ENCODE measurements around the gene SLC29A4. TPM values are rescaled to one million over a fixed set of nuclear protein-coding genes. Genes with fewer than 3 reads are reported as not detected.
A peak's percentile ranks its signal among the peaks of the same experiment; 100 is the strongest.
"Not testable (repeated sequence)": the region's sequence is repeated elsewhere in the genome, so short reads cannot be mapped to it uniquely, and the experiment has no call there.

The SLC29A4 gene
- polyA plus RNA-seq, 1 donor = 17.1 TPM

DNA sequence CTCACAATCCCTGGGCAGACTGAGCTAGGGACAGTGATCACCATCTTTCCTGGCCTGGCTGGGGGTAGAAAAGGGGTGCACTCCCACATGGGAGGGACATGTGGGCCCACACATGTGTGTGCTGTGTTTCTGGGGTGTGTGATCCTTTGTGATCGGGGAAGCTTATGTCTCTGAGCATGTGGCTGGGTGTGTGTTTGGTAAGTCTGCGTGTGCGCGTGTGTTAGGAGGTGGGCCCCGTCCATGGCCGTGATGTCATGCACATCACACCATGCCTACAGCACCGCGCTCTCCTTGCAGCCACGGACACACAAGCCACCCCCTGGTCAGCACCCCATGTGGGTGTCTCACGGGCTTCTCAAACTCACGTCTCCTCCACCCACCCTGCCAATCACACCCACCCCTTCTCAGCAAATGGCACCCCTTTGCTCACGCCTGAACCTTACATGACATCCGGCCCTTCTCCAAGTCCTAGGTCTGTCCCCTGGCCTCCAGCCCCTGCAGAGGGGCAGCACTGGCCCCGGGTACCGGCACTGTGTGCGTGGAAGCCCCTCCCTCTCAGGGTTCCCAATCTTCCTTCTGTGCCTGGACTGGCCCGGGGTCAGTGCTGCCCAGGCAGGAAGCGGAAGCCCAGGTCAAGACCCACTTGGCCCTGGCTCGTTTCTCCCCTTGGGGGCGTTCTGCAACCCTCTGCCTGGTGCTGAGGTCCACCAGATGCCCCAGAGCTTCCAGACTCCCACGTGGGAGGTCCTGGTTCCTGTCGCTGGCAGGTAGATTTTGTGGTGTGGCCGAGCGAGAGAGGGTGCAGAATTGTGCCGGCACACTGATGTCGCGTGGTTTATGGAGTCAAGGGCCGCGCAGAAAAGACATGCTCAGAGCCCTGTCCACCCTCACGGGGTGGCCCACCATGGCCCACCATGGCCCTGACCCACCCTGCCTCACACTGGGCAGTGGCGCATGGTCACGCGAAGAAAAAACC is 12.6 kb downstream of the SLC29A4 start:
- DNase-seq = no peak

DNA sequence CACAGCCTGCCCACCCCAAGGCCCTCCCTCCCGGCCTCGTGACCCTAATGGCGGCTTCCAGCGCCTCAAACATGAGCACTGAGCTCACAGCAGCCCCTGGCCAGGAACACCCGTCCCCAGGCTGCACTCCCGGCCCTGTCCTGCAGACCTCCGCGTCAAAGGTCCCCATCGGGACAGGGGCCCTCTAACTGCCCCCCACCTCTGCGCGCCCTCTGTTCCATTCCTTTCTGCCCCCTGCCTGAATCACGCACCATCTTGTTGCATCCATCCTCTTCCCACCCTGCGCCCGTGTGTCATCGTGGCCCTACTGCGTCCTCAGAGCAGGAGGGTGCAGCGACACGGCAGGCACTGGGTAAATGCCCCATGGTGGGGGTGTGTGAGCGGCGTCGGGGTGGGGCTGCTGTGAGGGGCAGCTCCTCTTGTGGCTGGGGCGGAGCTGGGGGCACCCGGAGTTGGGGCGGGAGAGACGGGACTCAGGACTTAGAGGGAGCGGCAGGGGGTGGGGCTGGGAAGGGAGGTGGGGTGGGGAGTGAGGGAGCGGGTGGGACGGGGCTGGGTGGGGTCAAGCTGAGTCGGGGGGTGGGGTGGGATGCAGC is 13.4 kb downstream of the SLC29A4 start:
- no peak for DNase-seq

GRCh38 chr7:5296611-5297226 is 14.0 kb downstream of the SLC29A4 start:
- DNase-seq = peak; percentile 22

DNA sequence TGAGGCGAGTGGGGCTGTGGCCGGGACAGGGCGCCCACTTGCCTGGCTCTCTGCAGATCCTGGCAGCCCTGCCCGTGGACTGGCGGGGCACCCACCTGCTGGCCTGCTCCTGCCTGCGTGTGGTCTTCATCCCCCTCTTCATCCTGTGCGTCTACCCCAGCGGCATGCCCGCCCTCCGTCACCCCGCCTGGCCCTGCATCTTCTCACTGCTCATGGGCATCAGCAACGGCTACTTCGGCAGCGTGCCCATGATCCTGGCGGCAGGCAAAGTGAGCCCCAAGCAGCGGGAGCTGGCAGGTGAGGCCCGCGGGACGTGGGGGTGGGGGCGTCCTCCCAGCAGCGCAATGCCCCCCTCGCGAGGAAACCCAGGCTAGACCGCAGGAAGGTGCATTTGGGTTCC is 17.6 kb downstream of the SLC29A4 start:
- no peak for DNase-seq

GRCh38 chr7:5302577-5302976 is 19.8 kb downstream of the SLC29A4 start:
- no peak for DNase-seq

- DNase-seq = no peak
Observed at GRCh38 chr7:5303061-5303460, 20.3 kb downstream of the SLC29A4 start.

DNA sequence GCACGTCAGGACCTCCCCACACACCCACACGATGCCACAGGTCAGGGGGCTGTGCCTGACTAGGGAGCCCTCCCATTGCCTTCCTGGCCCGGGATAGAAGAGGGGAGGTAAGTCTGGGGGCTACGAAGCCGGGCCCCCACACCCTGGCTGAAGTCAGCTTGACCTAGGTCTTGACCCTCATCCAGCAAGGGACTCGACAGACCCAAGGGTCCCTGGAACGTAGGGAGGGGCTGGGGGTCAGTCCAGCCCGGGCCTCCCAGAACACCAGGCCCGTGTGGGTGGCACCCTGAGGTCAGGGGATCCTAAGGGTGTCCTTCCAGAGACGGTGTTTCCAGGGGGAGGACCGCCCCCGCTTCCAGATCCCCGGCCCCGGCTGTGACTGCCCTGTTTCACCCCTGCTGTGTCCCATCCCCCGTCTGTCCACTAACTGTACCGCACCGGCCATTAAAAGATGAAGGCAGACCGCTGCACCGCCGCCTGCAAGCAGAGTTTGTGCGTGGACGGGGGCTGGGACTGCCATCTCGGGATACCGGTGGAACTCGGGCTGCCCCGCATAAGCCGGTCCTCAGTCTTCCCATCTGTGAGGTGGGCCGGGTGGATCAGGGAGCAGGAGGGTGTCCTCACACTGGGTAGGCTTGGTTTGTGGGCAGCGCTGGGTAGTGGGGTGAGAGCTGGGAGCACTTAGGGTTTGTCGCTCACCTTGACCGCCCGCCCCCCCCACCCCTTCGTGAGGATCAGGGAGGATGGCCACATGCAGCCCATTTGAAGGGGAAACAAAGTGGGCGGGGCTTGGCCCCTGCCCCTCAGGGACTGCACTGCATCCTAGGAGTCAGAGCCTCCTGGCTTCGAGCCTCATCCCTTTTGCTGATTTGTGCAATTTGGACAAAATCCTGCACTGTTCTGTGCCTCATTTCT is 21.1 kb downstream of the SLC29A4 start:
- no peak for DNase-seq

GRCh38 chr7:5305050-5305449 is 22.3 kb downstream of the SLC29A4 start:
- not testable (repeated sequence) for DNase-seq

- DNase-seq = not testable (repeated sequence)
Observed at GRCh38 chr7:5307221-5308142, 24.7 kb downstream of the SLC29A4 start.

GRCh38 chr7:5309146-5309545 is 26.4 kb downstream of the SLC29A4 start:
- no peak for DNase-seq

DNA sequence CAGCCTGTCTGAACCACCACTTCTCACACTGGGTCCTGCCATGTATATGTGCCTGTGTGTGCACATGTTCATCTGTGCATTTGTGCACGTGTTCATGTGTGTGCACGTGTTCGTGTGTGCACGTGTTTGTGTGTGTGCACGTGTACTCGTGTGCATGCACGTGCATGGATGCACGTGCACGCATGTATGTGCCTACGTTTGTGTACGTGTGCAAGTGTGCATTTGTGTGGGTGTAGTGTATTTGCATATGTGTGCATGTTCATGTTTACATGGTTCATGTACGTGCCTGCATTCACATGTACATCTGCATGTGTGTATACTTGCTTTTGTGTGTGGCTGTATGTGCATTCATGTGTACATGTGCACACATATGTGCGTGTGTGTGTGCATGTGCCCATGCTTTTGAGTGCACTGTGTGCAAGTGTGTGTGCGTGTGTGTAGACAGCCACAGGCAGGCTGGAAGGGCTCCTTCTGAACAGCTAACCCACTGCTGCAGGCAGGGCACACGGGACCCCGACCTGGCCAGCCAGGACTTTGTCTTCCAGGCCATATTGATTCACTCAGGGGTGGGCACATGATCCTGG is 28.2 kb downstream of the SLC29A4 start:
- DNase-seq = no peak

DNA sequence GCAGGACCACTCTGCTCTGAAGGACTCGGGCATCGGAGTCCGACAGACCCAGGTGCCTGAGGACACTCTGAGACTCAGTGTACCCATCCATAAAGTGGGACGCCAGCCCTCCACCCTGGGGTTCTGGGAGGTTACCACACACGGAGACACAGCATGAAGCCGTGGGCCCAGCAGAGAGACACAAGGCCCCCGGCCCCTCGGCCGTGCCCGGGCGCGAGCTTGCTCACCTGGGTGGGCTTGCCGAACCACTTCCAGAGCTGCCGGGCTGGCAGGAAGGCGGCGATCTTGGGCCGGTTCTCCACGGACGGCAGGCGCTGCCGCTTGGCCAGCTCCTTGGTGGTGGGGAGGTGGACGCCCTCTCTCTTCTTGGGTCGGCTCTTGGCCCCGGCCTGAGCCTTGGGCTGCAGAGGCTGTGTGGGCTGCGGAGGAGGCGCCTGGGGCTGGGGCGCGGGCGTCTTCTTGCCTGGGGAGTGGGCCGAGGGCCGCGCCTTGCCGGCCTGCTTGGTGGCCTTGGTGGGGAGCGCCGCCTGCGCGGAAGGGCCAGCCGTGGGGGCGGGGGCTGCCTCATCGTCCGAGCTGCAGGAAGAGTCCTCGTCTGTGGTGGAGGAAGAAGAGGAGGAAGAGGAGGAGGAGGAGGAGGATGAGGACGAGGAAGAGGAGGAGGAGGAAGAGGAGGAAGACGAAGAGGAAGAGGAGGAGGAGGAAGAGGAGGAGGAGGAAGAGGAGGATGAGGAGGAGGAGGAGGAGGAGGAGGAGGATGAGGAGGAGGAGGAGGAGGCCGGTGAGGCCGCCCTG is 29.7 kb downstream of the SLC29A4 start:
- DNase-seq = not testable (repeated sequence)

GRCh38 chr7:5313076-5313885 is 30.5 kb downstream of the SLC29A4 start:
- DNase-seq = not testable (repeated sequence)

DNA sequence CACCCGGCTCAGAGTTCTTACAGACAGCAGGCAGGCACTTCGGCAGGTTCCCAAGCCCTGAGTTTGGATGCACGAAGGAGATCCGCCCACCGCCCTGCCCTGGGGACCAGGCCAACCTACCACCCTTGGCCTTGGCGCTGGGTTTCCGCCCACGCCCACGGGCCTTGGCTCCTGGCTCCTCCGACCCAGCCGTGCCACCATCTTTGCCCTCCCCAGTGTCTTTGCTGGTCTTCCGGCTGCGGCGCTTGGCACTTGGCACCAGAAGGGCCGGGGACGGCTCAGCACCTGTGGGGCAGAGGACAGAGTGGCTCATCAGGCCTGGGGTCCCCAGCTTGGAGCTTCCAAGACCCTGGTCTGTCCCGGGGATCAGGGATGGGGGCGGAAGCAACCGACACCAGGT is 32.1 kb downstream of the SLC29A4 start:
- DNase-seq = no peak

GRCh38 chr7:5315761-5316160 is 33.0 kb downstream of the SLC29A4 start:
- DNase-seq = no peak

DNA sequence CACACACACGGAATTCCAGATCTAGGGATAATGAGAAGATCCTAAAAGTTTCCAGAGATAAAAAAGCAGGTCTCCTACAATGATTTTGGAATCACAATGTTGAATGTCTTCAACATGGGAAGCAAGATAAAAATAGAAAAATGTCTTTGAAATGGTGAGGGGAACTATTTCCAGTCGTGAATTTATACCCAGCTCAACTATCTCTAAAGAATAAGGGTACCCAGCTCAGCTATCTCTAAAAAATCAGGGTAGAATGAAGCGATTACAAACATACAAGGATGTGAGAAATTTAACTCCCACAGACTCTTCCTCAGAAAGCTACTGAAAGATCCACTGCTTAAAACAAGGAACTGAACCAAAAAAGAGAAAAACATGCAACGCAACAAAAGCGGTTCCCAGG is 35.9 kb downstream of the SLC29A4 start:
- DNase-seq = not testable (repeated sequence)

DNA sequence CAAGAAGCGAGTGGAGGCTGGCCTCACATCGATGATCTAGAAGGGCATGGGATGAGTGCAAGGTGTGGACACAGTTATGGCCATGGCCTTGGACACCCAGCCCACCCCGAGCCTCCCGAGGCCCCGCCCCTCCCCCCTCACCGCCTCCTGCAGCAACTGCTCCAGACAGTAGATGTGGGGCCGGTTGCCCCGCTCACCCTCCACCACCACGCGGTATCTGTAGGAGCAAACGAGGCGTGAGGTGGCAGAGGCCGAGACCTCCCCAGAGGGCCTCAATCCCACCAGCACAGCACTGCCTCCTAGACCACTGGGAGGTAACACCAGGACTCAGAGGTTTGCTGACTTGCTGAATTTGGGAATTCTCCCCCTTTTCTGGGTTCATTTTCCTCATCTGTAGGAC is 37.6 kb downstream of the SLC29A4 start:
- no peak for DNase-seq

DNA sequence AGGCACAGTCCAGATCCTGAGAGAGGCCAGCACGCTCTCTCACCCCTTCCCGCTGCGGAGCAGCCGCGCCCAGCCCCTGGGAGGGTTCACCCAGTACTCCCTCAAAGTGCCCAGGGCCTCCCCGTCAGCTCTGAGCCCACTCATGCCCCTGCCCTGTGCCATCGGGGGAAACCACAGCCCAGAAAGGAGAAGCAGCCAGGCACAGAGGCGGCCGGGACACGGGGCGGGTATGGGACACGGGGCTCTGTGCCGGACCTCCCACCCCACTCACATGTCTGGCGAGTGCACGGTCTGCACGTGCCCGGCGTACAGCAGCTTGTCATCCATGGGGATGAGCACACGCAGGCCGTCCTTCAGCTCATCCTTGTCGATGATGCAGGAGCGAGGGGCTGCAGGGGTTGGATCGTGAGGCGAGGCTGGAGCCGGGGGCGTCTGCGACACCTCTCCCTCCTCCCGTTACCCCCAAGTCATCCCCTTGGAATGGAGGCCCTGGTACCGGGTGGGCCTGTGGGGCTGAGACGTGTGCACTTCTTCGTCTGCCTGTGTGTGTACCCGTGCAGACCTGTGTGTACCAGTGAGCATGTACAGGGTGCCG is 38.2 kb downstream of the SLC29A4 start:
- DNase-seq = no peak
